C4-2B (cell line): ENCODE results near the gene ZNF254.
A peak's percentile ranks its signal among the peaks of the same experiment; 100 is the strongest.

Experiments used
- H3K27ac ChIP-seq: fragments of 450-650 bp; 2 replicates; pipeline ENCODE4 v1.5.1; 2017
- CTCF ChIP-seq: fragments of 450-650 bp; conservative IDR thresholded peaks from 2 replicates; pipeline ENCODE4 v1.5.1; 2017; ENCODE audit warnings: mild to moderate bottlenecking
- ZFX ChIP-seq: fragments of 450-650 bp; IDR thresholded peaks from 2 replicates; pipeline ENCODE4 v1.6.1; 2017

The ZNF254 gene

GRCh38 chr19:24142771-24143170 is 55.8 kb downstream of the ZNF254 start:
- no peak overlapping the region for H3K27ac ChIP-seq
- TF ChIP-seq ZFX (no peak), CTCF (no peak)

GRCh38 chr19:24159707-24160106 is 72.7 kb downstream of the ZNF254 start:
- no peak overlapping the region for H3K27ac ChIP-seq
- TF ChIP-seq ZFX (no peak), CTCF (peak; percentile 71)

GRCh38 chr19:24166055-24166454 is 79.1 kb downstream of the ZNF254 start:
- H3K27ac ChIP-seq = no peak overlapping the region
- TF ChIP-seq CTCF = no peak
- no peak for TF ChIP-seq ZFX

- H3K27ac ChIP-seq = no peak overlapping the region
- no peak for TF ChIP-seq CTCF
- TF ChIP-seq ZFX = no peak
These were observed 86.9 kb downstream of the ZNF254 start for GRCh38 chr19:24173882-24174281.

GRCh38 chr19:24177686-24178085 is 90.7 kb downstream of the ZNF254 start:
- H3K27ac ChIP-seq = no peak overlapping the region
- no peak for TF ChIP-seq ZFX
- no peak for TF ChIP-seq CTCF

GRCh38 chr19:24178207-24178606 is 91.2 kb downstream of the ZNF254 start:
- no peak overlapping the region for H3K27ac ChIP-seq
- no peak for TF ChIP-seq ZFX
- TF ChIP-seq CTCF = no peak
